ENCODE results near the gene METRN.

Gene METRN

DNA sequence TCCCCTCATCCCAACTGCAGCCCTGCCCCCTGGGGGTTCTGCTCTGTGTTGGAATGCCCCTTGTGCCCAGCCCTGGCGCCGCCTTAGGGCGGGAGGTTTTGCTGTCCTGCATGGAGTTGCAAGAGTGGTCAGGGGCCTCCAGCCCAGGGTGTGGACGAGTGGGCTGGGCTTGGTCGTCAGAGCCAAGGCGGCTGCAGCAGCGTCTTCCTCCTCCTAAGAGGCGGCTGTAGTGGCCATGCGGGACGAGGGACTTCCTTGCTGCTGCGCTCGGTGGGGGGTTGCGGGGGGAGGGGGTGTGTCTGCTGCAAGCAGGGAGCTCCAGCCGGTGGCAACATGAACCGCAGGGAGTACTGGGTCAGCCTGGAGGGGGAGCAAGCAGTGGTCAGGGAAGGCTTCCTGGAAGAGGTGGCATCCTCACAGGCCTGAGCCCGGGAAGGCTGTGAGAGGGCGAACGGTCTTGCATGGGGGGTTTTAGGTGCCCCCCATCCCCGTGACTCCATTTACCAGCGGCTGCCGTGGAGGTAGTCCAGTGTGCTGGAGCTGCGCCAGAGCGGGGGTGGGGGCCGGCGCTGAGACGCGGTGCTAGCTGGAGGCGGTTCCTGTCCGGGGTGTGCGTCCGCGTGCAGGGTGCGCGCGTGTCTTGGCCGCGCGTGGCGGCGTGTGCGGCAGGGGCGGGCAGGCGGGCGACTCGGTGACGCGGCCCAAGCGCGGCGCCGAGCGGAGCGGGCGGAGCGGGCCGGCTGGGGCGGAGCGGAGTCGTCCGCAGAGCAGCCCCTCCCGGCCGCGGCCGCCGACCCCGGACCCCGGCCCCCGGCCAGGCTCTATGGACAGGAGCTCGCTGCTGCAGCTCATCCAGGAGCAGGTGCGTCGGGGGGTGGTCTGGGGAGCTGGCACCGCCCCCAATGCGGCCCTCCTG is 39.7 kb upstream of the METRN start, which contains the start of gene RHBDL1:
Gene RHBDL1, plus strand, starts transcription at position 704 of the 916 bp plus-strand sequence. Its CDS starts 120 bp downstream, at position 824.
- TF ChIP-seq, protein P1, sequence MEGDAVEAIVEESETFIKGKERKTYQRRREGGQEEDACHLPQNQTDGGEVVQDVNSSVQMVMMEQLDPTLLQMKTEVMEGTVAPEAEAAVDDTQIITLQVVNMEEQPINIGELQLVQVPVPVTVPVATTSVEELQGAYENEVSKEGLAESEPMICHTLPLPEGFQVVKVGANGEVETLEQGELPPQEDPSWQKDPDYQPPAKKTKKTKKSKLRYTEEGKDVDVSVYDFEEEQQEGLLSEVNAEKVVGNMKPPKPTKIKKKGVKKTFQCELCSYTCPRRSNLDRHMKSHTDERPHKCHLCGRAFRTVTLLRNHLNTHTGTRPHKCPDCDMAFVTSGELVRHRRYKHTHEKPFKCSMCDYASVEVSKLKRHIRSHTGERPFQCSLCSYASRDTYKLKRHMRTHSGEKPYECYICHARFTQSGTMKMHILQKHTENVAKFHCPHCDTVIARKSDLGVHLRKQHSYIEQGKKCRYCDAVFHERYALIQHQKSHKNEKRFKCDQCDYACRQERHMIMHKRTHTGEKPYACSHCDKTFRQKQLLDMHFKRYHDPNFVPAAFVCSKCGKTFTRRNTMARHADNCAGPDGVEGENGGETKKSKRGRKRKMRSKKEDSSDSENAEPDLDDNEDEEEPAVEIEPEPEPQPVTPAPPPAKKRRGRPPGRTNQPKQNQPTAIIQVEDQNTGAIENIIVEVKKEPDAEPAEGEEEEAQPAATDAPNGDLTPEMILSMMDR (IDR thresholded peaks at IDR 0.05), result no peak

DNA sequence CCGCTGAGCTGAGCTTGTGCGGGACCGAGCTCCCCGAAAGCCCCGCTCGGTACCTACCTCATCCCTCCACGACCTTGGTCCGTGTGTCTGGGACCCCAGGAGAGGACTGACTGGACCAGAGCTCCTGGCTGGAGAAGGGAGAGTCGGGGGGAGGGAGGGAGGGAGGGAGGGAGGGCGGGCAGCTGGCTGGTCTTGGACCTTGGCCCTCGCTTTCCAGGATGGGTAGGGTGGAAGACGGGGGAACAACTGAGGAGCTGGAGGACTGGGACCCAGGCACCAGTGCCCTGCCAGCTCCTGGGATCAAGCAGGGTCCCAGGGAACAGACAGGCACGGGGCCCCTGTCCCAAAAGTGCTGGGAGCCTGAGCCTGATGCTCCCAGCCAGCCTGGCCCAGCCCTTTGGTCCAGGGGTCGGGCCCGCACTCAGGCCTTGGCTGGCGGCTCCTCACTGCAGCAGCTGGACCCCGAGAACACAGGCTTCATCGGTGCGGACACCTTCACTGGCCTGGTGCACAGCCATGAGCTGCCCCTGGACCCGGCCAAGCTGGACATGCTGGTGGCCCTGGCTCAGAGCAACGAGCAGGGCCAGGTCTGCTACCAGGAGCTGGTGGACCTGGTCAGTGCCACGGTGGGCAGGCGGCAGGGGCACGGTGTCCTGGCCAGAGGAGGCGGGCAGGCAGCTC is 38.9 kb upstream of the METRN start:
- TF ChIP-seq, protein P1 (IDR thresholded peaks at IDR 0.05), result no peak

DNA sequence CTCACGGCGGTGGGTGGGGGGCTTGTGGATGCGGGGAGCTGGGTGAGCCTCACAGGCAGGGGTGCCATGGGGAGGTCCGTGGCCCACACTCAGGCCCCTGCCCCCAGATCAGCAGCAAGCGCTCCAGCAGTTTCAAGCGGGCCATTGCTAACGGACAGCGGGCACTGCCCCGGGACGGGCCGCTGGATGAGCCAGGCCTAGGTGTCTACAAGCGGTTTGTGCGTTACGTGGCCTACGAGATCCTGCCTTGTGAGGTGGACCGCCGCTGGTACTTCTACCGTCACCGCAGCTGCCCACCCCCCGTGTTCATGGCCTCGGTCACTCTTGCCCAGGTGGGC is 38.4 kb upstream of the METRN start:
- TF ChIP-seq, protein P1 (IDR thresholded peaks at IDR 0.05), result no peak

DNA sequence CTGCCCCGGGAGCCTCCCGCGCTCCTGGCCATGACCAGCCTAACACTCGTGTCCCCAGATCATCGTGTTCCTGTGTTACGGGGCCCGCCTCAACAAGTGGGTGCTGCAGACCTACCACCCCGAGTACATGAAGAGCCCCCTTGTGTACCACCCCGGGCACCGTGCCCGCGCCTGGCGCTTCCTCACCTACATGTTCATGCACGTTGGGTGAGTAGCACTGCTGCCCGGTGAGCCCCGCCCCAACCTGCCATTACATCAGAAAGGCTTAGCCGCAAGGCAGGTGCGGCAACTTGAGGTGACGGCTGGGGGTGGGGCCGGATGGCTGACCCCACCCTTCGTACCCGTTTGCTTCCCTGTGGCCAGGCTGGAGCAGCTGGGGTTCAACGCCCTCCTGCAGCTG is 38.0 kb upstream of the METRN start:
- TF ChIP-seq, protein P1 (IDR thresholded peaks at IDR 0.05), result no peak

DNA sequence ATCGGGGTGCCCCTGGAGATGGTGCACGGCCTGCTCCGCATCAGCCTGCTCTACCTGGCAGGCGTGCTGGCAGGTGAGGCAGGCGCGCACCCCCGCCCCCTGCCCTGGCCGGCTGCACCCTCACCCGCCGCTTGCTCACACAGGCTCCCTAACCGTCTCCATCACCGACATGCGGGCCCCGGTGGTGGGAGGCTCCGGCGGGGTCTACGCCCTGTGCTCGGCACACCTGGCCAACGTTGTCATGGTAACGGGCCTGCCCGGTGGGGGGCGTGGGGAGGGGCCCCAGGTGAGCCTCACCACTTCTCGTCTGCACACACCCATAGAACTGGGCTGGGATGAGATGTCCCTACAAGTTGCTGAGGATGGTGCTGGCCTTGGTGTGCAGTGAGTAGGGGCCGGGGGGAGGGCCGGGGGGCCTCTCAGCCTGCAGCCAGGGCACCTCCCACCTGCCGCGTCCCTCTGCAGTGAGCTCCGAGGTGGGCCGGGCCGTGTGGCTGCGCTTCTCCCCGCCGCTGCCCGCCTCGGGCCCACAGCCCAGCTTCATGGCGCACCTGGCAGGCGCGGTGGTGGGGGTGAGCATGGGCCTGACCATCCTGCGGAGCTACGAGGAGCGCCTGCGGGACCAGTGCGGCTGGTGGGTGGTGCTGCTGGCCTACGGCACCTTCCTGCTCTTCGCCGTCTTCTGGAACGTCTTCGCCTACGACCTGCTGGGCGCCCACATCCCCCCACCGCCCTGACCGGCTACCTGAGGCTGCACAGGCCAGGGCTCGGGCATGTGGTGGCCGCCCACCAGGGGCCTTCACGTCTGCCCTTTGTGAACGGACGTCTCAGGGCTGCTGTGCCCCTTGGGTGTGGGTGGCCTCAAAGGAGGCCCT is 37.4 kb upstream of the METRN start:
- TF ChIP-seq, protein P1 (IDR thresholded peaks at IDR 0.05), result no peak

DNA sequence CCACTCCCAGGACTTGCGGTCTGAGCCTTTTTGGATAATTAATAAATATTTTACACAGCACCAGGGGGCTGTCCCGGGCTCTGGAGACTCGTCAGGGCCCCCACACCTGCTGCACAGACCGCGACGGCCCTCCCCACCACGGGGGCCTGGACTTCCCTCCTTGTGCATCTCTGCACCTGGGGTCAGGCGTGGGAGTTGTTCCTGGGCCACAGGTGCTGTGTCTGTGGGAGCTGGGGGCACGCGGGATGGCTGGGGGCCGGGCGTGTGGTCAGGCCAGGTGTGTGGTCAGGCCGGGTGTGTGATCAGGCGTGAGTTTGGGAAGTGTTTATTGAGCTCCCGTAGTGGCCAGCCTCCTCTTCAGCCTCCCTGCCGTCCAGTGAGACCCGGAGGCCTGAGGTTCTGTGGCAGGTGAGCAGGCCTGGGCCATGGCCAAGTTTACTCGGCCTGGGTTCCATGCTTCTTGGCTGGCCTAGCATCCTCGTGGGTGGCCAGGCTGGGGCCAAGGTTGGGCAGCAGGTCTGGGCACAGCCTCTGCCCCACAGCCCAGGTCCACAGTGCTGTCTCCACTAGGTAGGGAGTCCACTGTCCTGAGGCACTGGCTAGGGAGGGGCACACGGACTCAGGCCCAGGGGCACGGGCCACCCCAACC is 36.6 kb upstream of the METRN start:
- TF ChIP-seq, protein P1 (IDR thresholded peaks at IDR 0.05), result no peak

All from LNCAP (cell line).